Liver (tissue), 9 donors: ENCODE measurements around the gene USP47. TPM values are rescaled to one million over a fixed set of nuclear protein-coding genes. Genes with fewer than 3 reads are reported as not detected.

ENCODE experiments used
- DNase-seq: peaks from one replicate; pipeline ENCODE4 v3.0.0-alpha.2; 2017; ENCODE audit warnings: low spot score
- H3K27ac ChIP-seq, 2 donors: one replicate each; pipeline ENCODE4 v1.7.0; 2013; ENCODE audit warnings: inconsistent platforms in 2 of 2, low read length in 2 of 2, control low read depth in 1 of 2, low read depth in 1 of 2, mild to moderate bottlenecking in 1 of 2
- H3K27me3 ChIP-seq, 4 donors: one replicate each; pipeline versions ENCODE4 v1.6.1 to v1.7.0; 2013; ENCODE audit warnings: low read length in 3 of 4, inconsistent platforms in 1 of 4, mild to moderate bottlenecking in 1 of 4, moderate library complexity in 1 of 4; ENCODE audit not compliant: control insufficient read depth in 4 of 4, insufficient read depth in 4 of 4
- H3K36me3 ChIP-seq, 4 donors: one replicate each; pipeline versions ENCODE4 v1.6.1 to v1.7.0; 2013; ENCODE audit warnings: low read length in 3 of 4, mild to moderate bottlenecking in 3 of 4, low read depth in 1 of 4, moderate library complexity in 1 of 4; ENCODE audit not compliant: control insufficient read depth in 4 of 4, insufficient read depth in 3 of 4
- H3K4me1 ChIP-seq, 4 donors: one replicate each; pipeline versions ENCODE4 v1.6.1 to v1.7.0; 2013; ENCODE audit warnings: low read length in 3 of 4, mild to moderate bottlenecking in 3 of 4, moderate library complexity in 1 of 4; ENCODE audit not compliant: control insufficient read depth in 4 of 4, insufficient read depth in 4 of 4
- H3K4me3 ChIP-seq, 3 donors: one replicate each; pipeline versions ENCODE4 v1.6.1 to v1.7.0; 2013; ENCODE audit warnings: low read length in 3 of 3, control low read depth in 1 of 3, low read depth in 1 of 3, mild to moderate bottlenecking in 1 of 3
- H3K9ac ChIP-seq, 2 donors: one replicate each; pipeline ENCODE4 v1.7.0; 2013; ENCODE audit warnings: low read length in 2 of 2, mild to moderate bottlenecking in 2 of 2, moderate library complexity in 2 of 2, control low read depth in 1 of 2, low read depth in 1 of 2
- H3K9me3 ChIP-seq, 4 donors: one replicate each; pipeline versions ENCODE4 v1.6.1 to v1.7.0; 2013; ENCODE audit warnings: low read length in 3 of 4; ENCODE audit not compliant: control insufficient read depth in 4 of 4
- EGR1 ChIP-seq, 2 donors: IDR thresholded peaks; 2 replicates each; pipeline ENCODE4 v1.6.1; 2016 to 2018; ENCODE audit warnings: antibody characterized with exemption in 2 of 2, low read depth in 2 of 2
- FOXA1 ChIP-seq: IDR thresholded peaks from 2 replicates; pipeline ENCODE4 v1.6.1; 2016; ENCODE audit warnings: antibody characterized with exemption
- GABPA ChIP-seq, 2 donors: IDR thresholded peaks in 1 of 2; conservative IDR thresholded peaks in 1 of 2; 2 replicates each; pipeline ENCODE4 v1.6.1; 2016; ENCODE audit warnings: antibody characterized with exemption in 2 of 2, mild to moderate bottlenecking in 1 of 2, moderate library complexity in 1 of 2
- HNF4A ChIP-seq, 2 donors: conservative IDR thresholded peaks; 2 replicates each; pipeline ENCODE4 v1.6.1; 2016; ENCODE audit warnings: antibody characterized with exemption in 2 of 2, mild to moderate bottlenecking in 2 of 2
- JUND ChIP-seq, 2 donors: IDR thresholded peaks; 2 replicates each; pipeline ENCODE4 v1.6.1; 2016; ENCODE audit warnings: antibody characterized with exemption in 2 of 2
- NR2F2 ChIP-seq: IDR thresholded peaks from 2 replicates; pipeline ENCODE4 v1.6.1; 2016; ENCODE audit warnings: antibody characterized with exemption
- RAD21 ChIP-seq, 2 donors: IDR thresholded peaks; 2 replicates each; pipeline ENCODE4 v1.6.1; 2016; ENCODE audit warnings: antibody characterized with exemption in 2 of 2, mild to moderate bottlenecking in 2 of 2
- SP1 ChIP-seq: IDR thresholded peaks from 2 replicates; pipeline ENCODE4 v1.6.1; 2018; ENCODE audit warnings: antibody characterized with exemption, mild to moderate bottlenecking
- TAF1 ChIP-seq: conservative IDR thresholded peaks from 2 replicates; pipeline ENCODE4 v1.6.1; 2016; ENCODE audit warnings: antibody characterized with exemption, mild to moderate bottlenecking
- YY1 ChIP-seq: IDR thresholded peaks from 2 replicates; pipeline ENCODE4 v1.6.1; 2016; ENCODE audit warnings: antibody characterized with exemption, mild to moderate bottlenecking
- WGBS: extraction: QIAGEN DNeasy Blood & Tissue Kit; methylation state at CpG from one replicate; pipeline ENCODE4 v1.1.7; 2013; 5-methylcytosine and 5-hydroxymethylcytosine counted together
- polyA plus RNA-seq, 2 donors: library from polyadenylated mRNA; stranded (reverse) in 1 of 2; unstranded in 1 of 2; fragments of 200-250 nt in 1 of 2; fragments of >200 nt in 1 of 2; fragmentation: Nextera tagmentation in 1 of 2; extraction: Ambion mirVana in 1 of 2; gene quantifications; one replicate each; pipeline versions ENCODE4 v1.2.1 to v1.2.3, GENCODE V29; 2013 to 2015
- total RNA-seq, 2 donors: library from RNA; depleted of rRNA; stranded (reverse); fragments of >200 nt; gene quantifications; one replicate each; pipeline ENCODE4 v1.2.3, GENCODE V29; 2014
- TF ChIP-seq, protein P1 (sequence below): IDR thresholded peaks from 2 replicates; pipeline ENCODE4 v1.6.1; 2016; ENCODE audit warnings: antibody characterized with exemption, mild to moderate bottlenecking
- TF ChIP-seq, protein P2 (sequence below): IDR thresholded peaks from 2 replicates; pipeline ENCODE4 v1.6.1; 2016; ENCODE audit warnings: antibody characterized with exemption
- TF ChIP-seq, protein P3 (sequence below): fragments of 150-350 bp; IDR thresholded peaks from 2 replicates; pipeline ENCODE4 v1.5.1; 2017; ENCODE audit warnings: improper control_type of control experiment, low read depth, low read length; ENCODE audit not compliant: missing input control
- TF ChIP-seq, protein P4 (sequence below): IDR thresholded peaks from 2 replicates; pipeline ENCODE4 v1.6.1; 2016; ENCODE audit warnings: antibody characterized with exemption
- donor health status: healthy.
- donor health status: healthy.
- donor health status: healthy.
- donor health status: healthy.
- donor health status: healthy.

USP47 gene
- total and polyA plus RNA-seq, 4 donors: 14.9 to 55.1 (median 32.2) TPM

DNA sequence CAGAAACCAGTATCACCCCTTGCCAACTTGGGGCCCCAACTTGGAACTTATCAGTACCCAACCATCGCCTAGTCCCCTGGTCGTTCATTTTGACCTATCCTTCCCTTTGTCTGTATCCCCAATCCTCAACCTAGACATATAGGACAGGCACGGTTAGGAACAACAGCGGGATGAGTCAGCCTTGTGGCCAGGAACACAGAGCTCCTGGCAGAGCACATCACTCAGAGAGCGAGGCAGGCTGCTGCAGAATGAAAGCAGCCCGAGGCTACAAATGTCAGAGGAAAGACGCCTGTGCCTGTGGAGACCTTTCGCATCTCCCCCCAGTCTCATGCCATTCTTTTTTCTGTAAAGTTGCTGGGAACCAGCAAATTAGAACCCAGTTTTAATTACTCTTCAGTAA is 152.1 kb downstream of the USP47 start:
- Histone ChIP-seq H3K9ac (no peak overlapping the region), H3K27me3 (no peaks in the 10 kb centered on the region), H3K4me1 (peaks cover 2 to 20% (median 14%) of the 10 kb centered on the region in 4 donors), H3K36me3 (no peaks in the 10 kb centered on the region), H3K4me3 (no peak overlapping the region), H3K27ac (no peak overlapping the region), H3K9me3 (no peaks in the 10 kb centered on the region)
- WGBS: 85% methylated on average over 8 of the region's 8 CpGs
- DNase-seq: no peak
- TF ChIP-seq, protein P1, sequence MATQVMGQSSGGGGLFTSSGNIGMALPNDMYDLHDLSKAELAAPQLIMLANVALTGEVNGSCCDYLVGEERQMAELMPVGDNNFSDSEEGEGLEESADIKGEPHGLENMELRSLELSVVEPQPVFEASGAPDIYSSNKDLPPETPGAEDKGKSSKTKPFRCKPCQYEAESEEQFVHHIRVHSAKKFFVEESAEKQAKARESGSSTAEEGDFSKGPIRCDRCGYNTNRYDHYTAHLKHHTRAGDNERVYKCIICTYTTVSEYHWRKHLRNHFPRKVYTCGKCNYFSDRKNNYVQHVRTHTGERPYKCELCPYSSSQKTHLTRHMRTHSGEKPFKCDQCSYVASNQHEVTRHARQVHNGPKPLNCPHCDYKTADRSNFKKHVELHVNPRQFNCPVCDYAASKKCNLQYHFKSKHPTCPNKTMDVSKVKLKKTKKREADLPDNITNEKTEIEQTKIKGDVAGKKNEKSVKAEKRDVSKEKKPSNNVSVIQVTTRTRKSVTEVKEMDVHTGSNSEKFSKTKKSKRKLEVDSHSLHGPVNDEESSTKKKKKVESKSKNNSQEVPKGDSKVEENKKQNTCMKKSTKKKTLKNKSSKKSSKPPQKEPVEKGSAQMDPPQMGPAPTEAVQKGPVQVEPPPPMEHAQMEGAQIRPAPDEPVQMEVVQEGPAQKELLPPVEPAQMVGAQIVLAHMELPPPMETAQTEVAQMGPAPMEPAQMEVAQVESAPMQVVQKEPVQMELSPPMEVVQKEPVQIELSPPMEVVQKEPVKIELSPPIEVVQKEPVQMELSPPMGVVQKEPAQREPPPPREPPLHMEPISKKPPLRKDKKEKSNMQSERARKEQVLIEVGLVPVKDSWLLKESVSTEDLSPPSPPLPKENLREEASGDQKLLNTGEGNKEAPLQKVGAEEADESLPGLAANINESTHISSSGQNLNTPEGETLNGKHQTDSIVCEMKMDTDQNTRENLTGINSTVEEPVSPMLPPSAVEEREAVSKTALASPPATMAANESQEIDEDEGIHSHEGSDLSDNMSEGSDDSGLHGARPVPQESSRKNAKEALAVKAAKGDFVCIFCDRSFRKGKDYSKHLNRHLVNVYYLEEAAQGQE: no peak
- TF ChIP-seq JUND (IDR thresholded peaks at IDR 0.05) (no peak), SP1 (no peak), TAF1 (no peak), NR2F2 (no peak), EGR1 (IDR thresholded peaks at IDR 0.05; ENCODE audit: low read depth in 2 of 2) (no peak), FOXA1 (no peak), GABPA (IDR thresholded peaks at IDR 0.05 in 1 of 2, conservative IDR thresholded peaks at IDR 0.05 in 1 of 2) (no peak), HNF4A (conservative IDR thresholded peaks at IDR 0.05) (no peak), YY1 (no peak)
- TF ChIP-seq, protein P2, sequence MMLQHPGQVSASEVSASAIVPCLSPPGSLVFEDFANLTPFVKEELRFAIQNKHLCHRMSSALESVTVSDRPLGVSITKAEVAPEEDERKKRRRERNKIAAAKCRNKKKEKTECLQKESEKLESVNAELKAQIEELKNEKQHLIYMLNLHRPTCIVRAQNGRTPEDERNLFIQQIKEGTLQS: no peak
- TF ChIP-seq, protein P3, sequence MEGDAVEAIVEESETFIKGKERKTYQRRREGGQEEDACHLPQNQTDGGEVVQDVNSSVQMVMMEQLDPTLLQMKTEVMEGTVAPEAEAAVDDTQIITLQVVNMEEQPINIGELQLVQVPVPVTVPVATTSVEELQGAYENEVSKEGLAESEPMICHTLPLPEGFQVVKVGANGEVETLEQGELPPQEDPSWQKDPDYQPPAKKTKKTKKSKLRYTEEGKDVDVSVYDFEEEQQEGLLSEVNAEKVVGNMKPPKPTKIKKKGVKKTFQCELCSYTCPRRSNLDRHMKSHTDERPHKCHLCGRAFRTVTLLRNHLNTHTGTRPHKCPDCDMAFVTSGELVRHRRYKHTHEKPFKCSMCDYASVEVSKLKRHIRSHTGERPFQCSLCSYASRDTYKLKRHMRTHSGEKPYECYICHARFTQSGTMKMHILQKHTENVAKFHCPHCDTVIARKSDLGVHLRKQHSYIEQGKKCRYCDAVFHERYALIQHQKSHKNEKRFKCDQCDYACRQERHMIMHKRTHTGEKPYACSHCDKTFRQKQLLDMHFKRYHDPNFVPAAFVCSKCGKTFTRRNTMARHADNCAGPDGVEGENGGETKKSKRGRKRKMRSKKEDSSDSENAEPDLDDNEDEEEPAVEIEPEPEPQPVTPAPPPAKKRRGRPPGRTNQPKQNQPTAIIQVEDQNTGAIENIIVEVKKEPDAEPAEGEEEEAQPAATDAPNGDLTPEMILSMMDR: no peak

DNA sequence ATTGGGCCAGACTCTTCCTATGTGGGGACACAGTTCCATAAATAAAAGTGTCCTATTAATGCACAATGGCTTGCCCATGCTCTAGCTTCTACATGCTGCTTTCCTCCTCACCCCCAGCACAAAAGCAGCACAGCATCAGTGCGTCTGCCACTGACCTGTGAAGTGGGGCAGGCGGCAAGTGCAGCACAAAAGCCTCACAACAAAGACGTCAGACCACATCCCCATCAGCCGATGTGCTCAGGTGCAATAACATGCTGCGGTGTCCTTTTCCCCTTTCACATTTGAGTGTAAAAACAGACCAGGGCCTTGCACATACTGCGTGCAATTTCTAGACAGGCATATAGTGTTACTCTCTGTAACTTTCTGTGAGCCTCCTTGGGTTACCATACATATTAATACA is 153.8 kb downstream of the USP47 start:
- H3K27ac ChIP-seq: no peak overlapping the region
- H3K27me3 ChIP-seq: no peaks in the 10 kb centered on the region
- no peak for TF ChIP-seq EGR1 (IDR thresholded peaks at IDR 0.05; ENCODE audit: low read depth in 2 of 2)
- no peak for TF ChIP-seq YY1
- TF ChIP-seq, protein P4, sequence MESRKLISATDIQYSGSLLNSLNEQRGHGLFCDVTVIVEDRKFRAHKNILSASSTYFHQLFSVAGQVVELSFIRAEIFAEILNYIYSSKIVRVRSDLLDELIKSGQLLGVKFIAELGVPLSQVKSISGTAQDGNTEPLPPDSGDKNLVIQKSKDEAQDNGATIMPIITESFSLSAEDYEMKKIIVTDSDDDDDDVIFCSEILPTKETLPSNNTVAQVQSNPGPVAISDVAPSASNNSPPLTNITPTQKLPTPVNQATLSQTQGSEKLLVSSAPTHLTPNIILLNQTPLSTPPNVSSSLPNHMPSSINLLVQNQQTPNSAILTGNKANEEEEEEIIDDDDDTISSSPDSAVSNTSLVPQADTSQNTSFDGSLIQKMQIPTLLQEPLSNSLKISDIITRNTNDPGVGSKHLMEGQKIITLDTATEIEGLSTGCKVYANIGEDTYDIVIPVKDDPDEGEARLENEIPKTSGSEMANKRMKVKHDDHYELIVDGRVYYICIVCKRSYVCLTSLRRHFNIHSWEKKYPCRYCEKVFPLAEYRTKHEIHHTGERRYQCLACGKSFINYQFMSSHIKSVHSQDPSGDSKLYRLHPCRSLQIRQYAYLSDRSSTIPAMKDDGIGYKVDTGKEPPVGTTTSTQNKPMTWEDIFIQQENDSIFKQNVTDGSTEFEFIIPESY: no peak
- no peak for TF ChIP-seq NR2F2
- no peak for TF ChIP-seq HNF4A (conservative IDR thresholded peaks at IDR 0.05)
- no peak for TF ChIP-seq SP1
- TF ChIP-seq, protein P2: no peak
- no peak for TF ChIP-seq RAD21 (IDR thresholded peaks at IDR 0.05)
- TF ChIP-seq JUND (IDR thresholded peaks at IDR 0.05): no peak
- WGBS: 94% methylated on average over 6 of the region's 6 CpGs
- no peaks in the 10 kb centered on the region for H3K36me3 ChIP-seq
- no peak overlapping the region for H3K4me3 ChIP-seq
- no peak overlapping the region for H3K9ac ChIP-seq
- no peaks in the 10 kb centered on the region for H3K9me3 ChIP-seq
- peaks cover 2 to 20% (median 14%) of the 10 kb centered on the region in 4 donors for H3K4me1 ChIP-seq
- no peak for DNase-seq
